T-helper 17 cell (primary cell): ENCODE measurements around the gene UBE2V1. TPM values are rescaled to one million over a fixed set of nuclear protein-coding genes. Genes with fewer than 3 reads are reported as not detected.

Experiments
- ATAC-seq: fragments of 150-1000 bp; cut with Tn5 transposase; 2 replicates; pipeline ENCODE4 v1.10.0; 2021; ENCODE audit warnings: mild to moderate bottlenecking, moderate library complexity
- DNase-seq, 3 donors: peaks; one replicate each; pipeline versions ENCODE4 v3.0.0 to v3.0.0-alpha.2; 2020 to 2021
- H3K9me3 ChIP-seq: one replicate; pipeline ENCODE4 v1.7.0; 2013; ENCODE audit warnings: low read length, mild to moderate bottlenecking; ENCODE audit not compliant: control insufficient read depth, poor library complexity, severe bottlenecking
- H3K27ac Mint-ChIP-seq: one replicate; pipeline ENCODE4 v1.8.0; 2022; ENCODE audit warnings: mild to moderate bottlenecking, moderate library complexity, mixed read lengths
- H3K27me3 Mint-ChIP-seq: one replicate; pipeline ENCODE4 v1.8.0; 2022; ENCODE audit warnings: mixed read lengths
- H3K36me3 Mint-ChIP-seq: one replicate; pipeline ENCODE4 v1.8.0; 2022; ENCODE audit warnings: low read depth, mixed read lengths
- H3K4me1 Mint-ChIP-seq: one replicate; pipeline ENCODE4 v1.8.0; 2022; ENCODE audit warnings: mild to moderate bottlenecking, mixed read lengths
- H3K4me3 Mint-ChIP-seq: one replicate; pipeline ENCODE4 v1.8.0; 2022; ENCODE audit warnings: mild to moderate bottlenecking, moderate library complexity, mixed read lengths
- total RNA-seq, 4 donors: library from RNA in 2 of 4; stranded (reverse) in 2 of 4; gene quantifications; one replicate each; pipeline ENCODE4 v1.2.3 and lab custom pipeline; 2022 to 2026

Gene UBE2V1
- total RNA-seq, 2 donors from 2014 or later, result 124 to 151 TPM

GRCh38 chr20:50042370-50043313, 70.3 kb downstream of the UBE2V1 start:
- H3K27me3 Mint-ChIP-seq, result peaks cover 19% of the 10 kb centered on the region
- no peak overlapping the region for H3K4me3 Mint-ChIP-seq
- H3K27ac Mint-ChIP-seq, result no peak overlapping the region
- no peaks in the 10 kb centered on the region for H3K9me3 ChIP-seq
- no peak for DNase-seq
- ATAC-seq, result no peak
- H3K36me3 Mint-ChIP-seq, result no peaks in the 10 kb centered on the region
- peaks cover 4% of the 10 kb centered on the region for H3K4me1 Mint-ChIP-seq

DNA sequence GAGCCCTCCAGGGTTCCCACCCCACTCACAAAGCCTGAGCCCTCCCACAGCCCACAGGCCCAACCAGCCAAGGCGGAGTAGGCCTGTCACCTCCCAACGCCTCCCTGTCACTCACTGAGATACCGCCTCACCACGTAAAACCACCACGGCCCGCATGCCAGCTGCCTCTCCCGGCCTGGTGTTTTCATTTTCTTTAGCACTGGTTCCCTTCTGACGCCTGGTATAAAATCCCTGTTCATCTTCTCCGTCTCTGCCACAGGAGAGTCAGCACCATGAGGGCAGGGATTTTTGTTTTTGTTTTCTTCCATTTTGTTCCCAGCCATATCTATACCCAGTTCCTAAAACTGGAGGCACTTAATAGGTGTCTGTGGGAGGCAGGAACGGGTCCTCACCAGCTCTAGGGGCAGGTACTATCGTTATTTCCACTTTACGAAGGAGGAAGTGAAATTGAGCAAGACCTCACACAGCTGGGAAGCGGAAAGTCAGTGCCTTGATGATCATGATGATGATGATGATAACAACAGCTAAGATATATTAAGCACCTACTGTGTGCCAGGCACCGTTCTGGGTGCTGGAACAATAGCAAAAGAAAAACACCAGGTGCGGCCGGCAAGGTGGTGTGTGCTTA, 71.6 kb downstream of the UBE2V1 start:
- Mint-ChIP-seq H3K36me3 (no peaks in the 10 kb centered on the region), H3K4me3 (no peak overlapping the region), H3K27me3 (peaks cover 16% of the 10 kb centered on the region), H3K27ac (peak overlapping the region; percentile 32), H3K4me1 (peaks cover 4% of the 10 kb centered on the region)
- no peaks in the 10 kb centered on the region for H3K9me3 ChIP-seq
- DNase-seq, result no peak
- ATAC-seq, result peak; percentile 42

- Mint-ChIP-seq H3K36me3 (no peaks in the 10 kb centered on the region), H3K4me3 (no peak overlapping the region), H3K27me3 (peaks cover 11% of the 10 kb centered on the region), H3K4me1 (peaks cover 4% of the 10 kb centered on the region), H3K27ac (no peak overlapping the region)
- H3K9me3 ChIP-seq, result no peaks in the 10 kb centered on the region
- DNase-seq (no peak), ATAC-seq (no peak)
Observed at GRCh38 chr20:50040432-50041245, 72.3 kb downstream of the UBE2V1 start.

DNA sequence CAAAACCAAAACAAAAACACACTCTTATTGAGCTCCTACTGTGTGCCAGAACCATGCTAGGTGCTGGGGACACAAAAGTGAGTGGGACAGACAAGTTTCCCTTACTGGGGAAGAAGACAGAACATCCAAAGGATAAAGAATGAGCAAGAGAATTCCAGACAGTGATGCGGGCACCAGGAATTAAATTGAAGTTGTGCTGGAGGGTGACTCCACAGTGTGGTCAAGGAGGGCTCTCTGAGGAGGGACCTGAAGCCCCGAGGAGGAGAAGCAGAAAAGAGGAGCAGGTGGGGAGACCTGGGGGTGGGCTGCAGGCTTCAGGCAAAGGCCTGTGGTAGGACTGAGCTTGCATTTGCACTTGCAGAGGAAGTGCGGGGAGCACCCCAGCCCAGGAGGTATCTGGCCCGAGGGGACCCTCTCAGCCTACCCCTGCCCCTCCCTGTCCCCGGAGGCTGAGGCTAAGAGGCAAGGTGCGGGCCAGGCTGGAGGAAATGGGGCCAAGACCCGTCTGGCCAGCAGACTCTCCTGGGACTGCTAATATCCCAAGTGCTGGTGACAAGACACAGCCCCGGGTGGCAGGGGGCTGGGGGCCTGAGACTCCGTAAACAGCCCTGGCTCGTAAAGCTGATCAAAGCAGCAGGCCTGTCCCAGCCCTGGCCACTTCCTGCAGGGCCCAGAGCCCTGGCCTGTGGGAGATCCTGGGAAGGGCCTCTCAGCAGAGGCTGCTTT, 73.1 kb downstream of the UBE2V1 start:
- DNase-seq, result no peak
- no peaks in the 10 kb centered on the region for H3K36me3 Mint-ChIP-seq
- H3K27me3 Mint-ChIP-seq, result peaks cover 11% of the 10 kb centered on the region
- no peak for ATAC-seq
- H3K4me3 Mint-ChIP-seq, result no peak overlapping the region
- H3K27ac Mint-ChIP-seq, result no peak overlapping the region
- H3K9me3 ChIP-seq, result no peaks in the 10 kb centered on the region
- peaks cover 4% of the 10 kb centered on the region for H3K4me1 Mint-ChIP-seq

GRCh38 chr20:50038574-50038991, 74.4 kb downstream of the UBE2V1 start:
- Mint-ChIP-seq H3K36me3 (no peaks in the 10 kb centered on the region), H3K4me3 (no peak overlapping the region), H3K27ac (no peak overlapping the region), H3K4me1 (peaks cover 4% of the 10 kb centered on the region), H3K27me3 (peaks cover 11% of the 10 kb centered on the region)
- no peaks in the 10 kb centered on the region for H3K9me3 ChIP-seq
- DNase-seq, result no peak
- ATAC-seq, result no peak

DNA sequence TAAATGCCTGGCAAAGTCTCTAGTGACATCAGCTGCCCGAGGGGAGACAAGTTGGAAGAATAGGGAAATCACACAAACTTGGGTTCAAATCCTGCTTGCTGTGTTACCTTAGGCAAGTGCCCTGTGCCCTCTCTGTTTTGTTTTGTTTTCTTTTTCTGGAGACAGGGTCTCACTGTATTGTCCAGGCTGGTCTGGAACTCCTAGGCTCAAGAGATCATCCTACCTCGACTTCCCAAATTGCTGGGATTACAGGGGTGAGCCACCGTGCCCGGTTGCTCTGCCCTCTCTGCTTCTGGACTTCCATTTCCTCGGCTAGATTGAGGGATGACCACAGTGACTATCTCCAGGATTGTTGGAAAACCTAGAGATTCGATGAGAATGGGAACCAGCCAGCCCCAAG, 74.8 kb downstream of the UBE2V1 start:
- no peaks in the 10 kb centered on the region for H3K36me3 Mint-ChIP-seq
- no peak overlapping the region for H3K27ac Mint-ChIP-seq
- no peaks in the 10 kb centered on the region for H3K9me3 ChIP-seq
- ATAC-seq (no peak), DNase-seq (no peak)
- H3K27me3 Mint-ChIP-seq, result peaks cover 11% of the 10 kb centered on the region
- H3K4me3 Mint-ChIP-seq, result no peak overlapping the region
- peaks cover 4% of the 10 kb centered on the region for H3K4me1 Mint-ChIP-seq

- no peak for DNase-seq
- H3K27ac Mint-ChIP-seq, result no peak overlapping the region
- H3K4me3 Mint-ChIP-seq, result no peak overlapping the region
- peaks cover 4% of the 10 kb centered on the region for H3K4me1 Mint-ChIP-seq
- no peak for ATAC-seq
- H3K36me3 Mint-ChIP-seq, result no peaks in the 10 kb centered on the region
- peaks cover 11% of the 10 kb centered on the region for H3K27me3 Mint-ChIP-seq
- no peaks in the 10 kb centered on the region for H3K9me3 ChIP-seq
Observed at GRCh38 chr20:50037575-50037974, 75.4 kb downstream of the UBE2V1 start.

DNA sequence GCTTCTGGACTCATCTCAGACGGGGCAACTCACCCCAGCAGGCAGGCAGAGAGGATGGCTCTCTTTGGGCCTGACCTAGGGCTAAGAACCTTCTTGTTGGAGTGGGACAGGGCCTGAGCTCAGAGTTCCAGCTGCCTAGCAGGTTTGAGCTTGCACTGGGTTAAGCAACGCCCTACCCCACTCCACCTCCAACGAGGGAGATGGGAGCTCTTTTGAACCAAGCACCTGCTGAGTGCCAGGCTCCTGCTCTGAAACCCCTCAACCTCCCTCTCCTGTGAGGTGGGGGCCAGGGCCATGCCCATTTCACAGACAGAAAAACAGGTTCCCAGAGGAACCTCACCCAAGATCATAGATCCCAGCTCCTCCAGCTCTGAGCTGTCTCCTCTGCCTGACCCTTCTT, 75.8 kb downstream of the UBE2V1 start:
- no peaks in the 10 kb centered on the region for H3K36me3 Mint-ChIP-seq
- no peak overlapping the region for H3K27ac Mint-ChIP-seq
- H3K4me1 Mint-ChIP-seq, result peaks cover 4% of the 10 kb centered on the region
- H3K4me3 Mint-ChIP-seq, result no peak overlapping the region
- peaks cover 11% of the 10 kb centered on the region for H3K27me3 Mint-ChIP-seq
- no peaks in the 10 kb centered on the region for H3K9me3 ChIP-seq
- ATAC-seq (no peak), DNase-seq (no peak)

DNA sequence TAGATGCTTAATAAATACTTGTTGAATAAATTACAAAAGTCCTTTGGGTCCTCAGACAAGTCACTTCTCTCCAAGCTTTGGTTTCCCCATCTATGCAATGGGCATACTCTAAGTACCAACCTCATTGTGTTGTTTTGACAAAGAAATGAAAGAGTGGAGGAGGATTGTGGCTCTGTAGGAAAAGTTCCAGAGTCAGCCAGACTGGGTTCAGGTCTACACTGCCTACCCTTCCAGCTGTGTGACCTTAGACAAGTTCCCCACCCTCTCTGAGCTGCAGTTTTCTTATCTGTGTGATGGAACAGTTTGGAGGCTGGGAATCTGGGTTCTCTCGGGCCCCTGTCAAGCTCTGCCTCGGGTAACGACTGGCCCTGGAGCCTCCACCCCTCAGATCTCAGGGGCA, 76.2 kb downstream of the UBE2V1 start:
- no peak overlapping the region for H3K4me3 Mint-ChIP-seq
- peaks cover under 1% of the 10 kb centered on the region for H3K36me3 Mint-ChIP-seq
- DNase-seq (no peak), ATAC-seq (no peak)
- H3K27ac Mint-ChIP-seq, result no peak overlapping the region
- H3K4me1 Mint-ChIP-seq, result peaks cover 4% of the 10 kb centered on the region
- H3K27me3 Mint-ChIP-seq, result peaks cover 15% of the 10 kb centered on the region
- no peaks in the 10 kb centered on the region for H3K9me3 ChIP-seq

GRCh38 chr20:50034567-50035180, 78.3 kb downstream of the UBE2V1 start:
- Mint-ChIP-seq H3K4me3 (no peak overlapping the region), H3K4me1 (peaks cover 2% of the 10 kb centered on the region), H3K27me3 (peaks cover 27% of the 10 kb centered on the region), H3K27ac (peak overlapping the region; percentile 41), H3K36me3 (peaks cover 2% of the 10 kb centered on the region)
- ATAC-seq (no peak), DNase-seq (no peak)
- no peaks in the 10 kb centered on the region for H3K9me3 ChIP-seq

- Mint-ChIP-seq H3K4me3 (no peak overlapping the region), H3K36me3 (peaks cover 2% of the 10 kb centered on the region), H3K27me3 (peaks cover 34% of the 10 kb centered on the region), H3K27ac (no peak overlapping the region), H3K4me1 (peaks cover 2% of the 10 kb centered on the region)
- H3K9me3 ChIP-seq, result no peaks in the 10 kb centered on the region
- DNase-seq, result no peak
- no peak for ATAC-seq
Observed at GRCh38 chr20:50032955-50033666, 79.8 kb downstream of the UBE2V1 start.
